ENCODE results near the gene OR6P1.

- TF ChIP-seq CTCF (IDR thresholded peaks at IDR 0.05) (no peak), POLR2A (IDR thresholded peaks at IDR 0.05) (no peak), POLR2AphosphoS5 (IDR thresholded peaks at IDR 0.05) (no peak)
Observed at GRCh38 chr1:158527190-158527815, 43.1 kb downstream of the OR6P1 start.
